Measurements from ENCODE around the gene EDEM2.
"Not testable (repeated sequence)": the region's sequence is repeated elsewhere in the genome, so short reads cannot be mapped to it uniquely, and the experiment has no call there.

Gene EDEM2

DNA sequence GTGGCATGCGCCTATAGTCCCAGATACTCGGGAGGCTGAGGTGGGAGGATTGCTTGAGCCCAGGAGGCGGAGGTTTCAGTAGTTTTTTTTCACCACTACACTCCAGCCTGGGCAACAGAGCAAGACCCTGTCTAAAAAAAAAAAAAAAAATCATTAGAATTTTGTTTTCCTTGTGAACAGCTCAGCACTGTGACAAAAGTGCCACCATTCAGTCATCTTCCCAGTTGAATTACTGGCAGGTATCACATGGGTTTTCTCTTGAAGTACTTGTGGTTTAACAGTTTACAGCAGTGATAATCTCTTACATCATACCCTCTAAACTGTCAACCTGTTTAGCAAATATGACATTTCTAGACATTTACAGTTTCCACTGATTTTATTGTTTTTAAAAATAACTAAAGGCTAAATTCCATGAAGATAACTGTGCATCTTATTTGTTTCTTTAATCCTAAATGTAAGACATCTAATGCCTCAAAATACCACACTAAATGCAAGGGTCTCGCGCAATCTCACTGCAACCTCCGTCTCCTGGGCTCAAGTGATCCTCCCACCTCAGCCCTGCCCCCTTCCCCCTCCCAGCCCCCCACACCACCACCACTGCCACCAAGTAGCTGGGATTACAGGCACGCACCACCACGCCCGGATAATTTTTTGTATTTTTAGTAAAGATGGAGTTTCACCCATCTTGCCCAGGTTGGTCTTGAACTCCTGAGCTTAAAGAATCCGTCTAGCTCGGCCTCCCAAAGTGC lies 61.5 kb downstream of the EDEM2 start:
- no peak for DNase-seq

GRCh38 chr20:35084998-35085397 lies 62.1 kb downstream of the EDEM2 start:
- DNase-seq, result no peak

DNA sequence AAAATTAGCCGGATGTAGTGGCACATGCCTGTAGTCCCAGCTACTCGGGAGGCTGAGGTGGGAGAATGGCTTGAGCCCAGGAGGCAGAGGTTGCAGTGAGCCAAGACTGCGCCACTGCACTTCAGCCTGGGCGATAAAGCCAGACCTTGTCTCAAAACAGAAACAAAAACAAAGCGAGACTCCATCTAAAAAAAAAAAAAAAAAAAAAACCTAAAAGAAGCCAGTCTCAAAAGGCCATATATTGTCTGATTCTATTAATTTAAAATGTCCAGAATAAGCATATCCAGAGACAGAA lies 66.8 kb downstream of the EDEM2 start:
- DNase-seq, result not testable (repeated sequence)

GRCh38 chr20:35079472-35080347 lies 67.4 kb downstream of the EDEM2 start:
- no peak for DNase-seq

DNA sequence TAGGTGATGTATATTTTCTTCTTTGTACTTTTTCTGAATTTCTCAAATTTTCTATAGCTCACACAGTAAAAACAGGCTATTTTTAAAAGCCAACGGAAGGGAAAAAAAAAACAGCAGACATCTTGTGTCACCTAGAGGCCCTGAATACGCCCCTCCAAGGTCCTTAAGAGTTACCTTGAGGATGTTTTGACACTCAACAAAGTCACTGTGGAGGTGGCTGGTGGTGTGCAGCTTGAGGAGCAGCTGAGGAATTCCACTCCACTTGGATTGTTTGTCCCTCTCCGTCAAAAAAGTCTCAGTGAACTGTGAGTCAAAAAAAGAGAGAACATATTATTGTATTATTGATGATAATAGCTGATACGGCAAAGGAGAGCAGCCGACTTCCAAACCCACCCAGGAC lies 69.3 kb downstream of the EDEM2 start:
- no peak for DNase-seq

GRCh38 chr20:35077341-35077740 lies 69.8 kb downstream of the EDEM2 start:
- DNase-seq, result no peak

- not testable (repeated sequence) for DNase-seq
These were observed 75.5 kb downstream of the EDEM2 start for GRCh38 chr20:35071436-35072153.

DNA sequence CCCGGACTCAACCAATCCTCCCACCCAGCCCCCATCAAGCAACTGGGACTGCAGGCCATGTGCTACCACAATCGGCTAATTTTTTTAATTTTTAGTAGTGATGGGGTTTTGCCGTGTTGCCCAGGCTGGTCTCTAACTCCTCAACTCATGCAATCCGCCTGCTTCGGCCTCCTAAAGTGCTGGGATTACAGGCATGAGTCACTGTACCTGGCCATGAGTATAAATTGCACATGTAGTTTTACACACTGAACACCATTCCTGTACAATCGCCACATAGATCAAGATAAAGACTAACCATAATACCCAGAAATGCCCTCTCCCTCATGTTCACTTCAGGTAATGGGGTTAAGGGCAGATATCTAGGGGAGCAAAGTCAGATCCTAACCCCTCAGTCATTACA lies 80.9 kb downstream of the EDEM2 start:
- DNase-seq, result no peak
